Hepatic stellate cell (primary cell): ENCODE measurements around the gene MCM3AP.

Source experiments
- DNase-seq: peaks from one replicate; pipeline ENCODE4 v3.0.0; 2011; ENCODE audit warnings: low spot score

Gene MCM3AP

GRCh38 chr21:46273341-46273740 is 12.1 kb downstream of the MCM3AP start:
- no peak for DNase-seq

- DNase-seq, result no peak
Observed at GRCh38 chr21:46269466-46269865, 15.9 kb downstream of the MCM3AP start.

- no peak for DNase-seq
Observed at GRCh38 chr21:46268371-46268770, 17.0 kb downstream of the MCM3AP start.

GRCh38 chr21:46266946-46267345 is 18.5 kb downstream of the MCM3AP start:
- no peak for DNase-seq

- DNase-seq, result no peak
Observed at GRCh38 chr21:46265736-46266525, 19.5 kb downstream of the MCM3AP start.

- no peak for DNase-seq
Observed at GRCh38 chr21:46264690-46265144, 20.7 kb downstream of the MCM3AP start.

GRCh38 chr21:46264046-46264689 is 21.2 kb downstream of the MCM3AP start:
- no peak for DNase-seq

- DNase-seq, result no peak
Observed at GRCh38 chr21:46256501-46256994, 28.9 kb downstream of the MCM3AP start.

GRCh38 chr21:46255758-46256337 is 29.6 kb downstream of the MCM3AP start:
- no peak for DNase-seq

GRCh38 chr21:46255166-46255565 is 30.2 kb downstream of the MCM3AP start:
- DNase-seq, result no peak

- DNase-seq, result no peak
Observed at GRCh38 chr21:46254208-46254975, 31.0 kb downstream of the MCM3AP start.

GRCh38 chr21:46253610-46254124 is 31.7 kb downstream of the MCM3AP start:
- no peak for DNase-seq

GRCh38 chr21:46252840-46253239 is 32.6 kb downstream of the MCM3AP start:
- DNase-seq, result no peak

- DNase-seq, result no peak
Observed at GRCh38 chr21:46250146-46250725, 35.2 kb downstream of the MCM3AP start.

- no peak for DNase-seq
Observed at GRCh38 chr21:46248827-46249226, 36.6 kb downstream of the MCM3AP start.

- no peak for DNase-seq
Observed at GRCh38 chr21:46248422-46248782, 37.0 kb downstream of the MCM3AP start.

- no peak for DNase-seq
Observed at GRCh38 chr21:46247699-46248421, 37.6 kb downstream of the MCM3AP start.

GRCh38 chr21:46246345-46246744 is 39.1 kb downstream of the MCM3AP start:
- DNase-seq, result no peak

- no peak for DNase-seq
Observed at GRCh38 chr21:46245213-46245915, 40.0 kb downstream of the MCM3AP start.

GRCh38 chr21:46244602-46245001 is 40.8 kb downstream of the MCM3AP start:
- DNase-seq, result no peak
